Measurements from ENCODE around the gene CAPN10.

CAPN10 gene

DNA sequence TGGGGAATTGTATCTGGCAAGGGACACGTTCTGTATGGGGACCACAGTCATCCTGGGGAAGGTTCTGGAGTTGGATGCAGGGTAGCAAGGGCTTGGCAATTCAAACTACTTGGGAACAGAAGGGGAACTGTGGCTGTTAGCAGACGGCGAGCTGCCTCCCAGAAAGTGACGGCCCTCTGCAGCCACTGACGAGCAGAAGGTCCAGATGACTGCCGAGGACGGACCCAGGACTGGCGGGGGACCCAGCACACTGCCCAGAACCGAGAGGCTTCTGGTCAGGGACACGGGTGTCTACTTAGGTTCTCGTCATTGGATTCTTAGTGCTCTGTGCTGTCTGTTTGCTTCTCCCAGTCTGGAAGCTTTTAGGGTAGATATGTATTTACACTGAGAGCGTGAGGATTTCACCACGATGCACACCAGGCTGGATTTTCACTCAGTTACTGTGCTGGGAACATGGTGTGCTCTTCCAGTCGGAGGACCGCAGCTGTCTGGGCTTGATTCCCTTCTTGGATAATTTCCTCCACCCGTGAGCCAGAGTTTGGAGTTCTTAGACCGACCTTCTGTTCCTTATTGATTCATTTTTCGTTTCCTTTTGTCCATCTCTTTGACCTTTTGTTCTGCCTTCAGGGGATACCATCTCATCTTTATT lies 52.1 kb downstream of the CAPN10 start:
- H3K4me3 ChIP-seq (ENCODE audit: low read depth, low read length), result no peak overlapping the region
- TF ChIP-seq, protein P1, sequence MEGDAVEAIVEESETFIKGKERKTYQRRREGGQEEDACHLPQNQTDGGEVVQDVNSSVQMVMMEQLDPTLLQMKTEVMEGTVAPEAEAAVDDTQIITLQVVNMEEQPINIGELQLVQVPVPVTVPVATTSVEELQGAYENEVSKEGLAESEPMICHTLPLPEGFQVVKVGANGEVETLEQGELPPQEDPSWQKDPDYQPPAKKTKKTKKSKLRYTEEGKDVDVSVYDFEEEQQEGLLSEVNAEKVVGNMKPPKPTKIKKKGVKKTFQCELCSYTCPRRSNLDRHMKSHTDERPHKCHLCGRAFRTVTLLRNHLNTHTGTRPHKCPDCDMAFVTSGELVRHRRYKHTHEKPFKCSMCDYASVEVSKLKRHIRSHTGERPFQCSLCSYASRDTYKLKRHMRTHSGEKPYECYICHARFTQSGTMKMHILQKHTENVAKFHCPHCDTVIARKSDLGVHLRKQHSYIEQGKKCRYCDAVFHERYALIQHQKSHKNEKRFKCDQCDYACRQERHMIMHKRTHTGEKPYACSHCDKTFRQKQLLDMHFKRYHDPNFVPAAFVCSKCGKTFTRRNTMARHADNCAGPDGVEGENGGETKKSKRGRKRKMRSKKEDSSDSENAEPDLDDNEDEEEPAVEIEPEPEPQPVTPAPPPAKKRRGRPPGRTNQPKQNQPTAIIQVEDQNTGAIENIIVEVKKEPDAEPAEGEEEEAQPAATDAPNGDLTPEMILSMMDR (IDR thresholded peaks at IDR 0.05; ENCODE audit: low read depth, low read length), result no peak
- no peak for DNase-seq (ENCODE audit: low read depth, low spot score)

DNA sequence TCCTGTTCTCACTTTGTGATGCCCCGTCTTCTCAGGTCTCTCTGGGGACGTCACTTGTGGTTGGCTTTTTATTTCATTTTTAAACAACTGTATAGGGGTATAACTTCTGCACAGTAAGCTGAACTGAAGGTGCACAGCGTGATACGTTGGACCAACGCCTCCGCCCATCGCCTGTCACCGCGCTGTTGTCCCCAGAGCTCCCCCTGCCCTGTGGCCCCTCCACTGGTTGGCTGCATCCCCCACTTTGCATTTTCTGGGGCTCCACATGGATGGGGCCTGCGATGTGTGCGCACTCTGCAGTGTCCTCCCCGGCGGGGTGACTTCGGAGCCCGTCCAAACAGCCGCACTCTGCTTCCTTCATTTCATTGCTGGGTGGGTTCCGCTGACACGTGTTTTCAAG lies 53.0 kb downstream of the CAPN10 start:
- no peak overlapping the region for H3K4me3 ChIP-seq (ENCODE audit: low read depth, low read length)
- TF ChIP-seq, protein P1 (IDR thresholded peaks at IDR 0.05; ENCODE audit: low read depth, low read length), result no peak
- DNase-seq (ENCODE audit: low read depth, low spot score), result no peak
- in situ Hi-C loops (cut with HindIII; ENCODE audit: low sequenced_read_pairs), result no loop called here

More for the DNA sequence above, 52.1 kb downstream of the CAPN10 start:
- in situ Hi-C loops (cut with HindIII; ENCODE audit: low sequenced_read_pairs), result no loop called here

DNA sequence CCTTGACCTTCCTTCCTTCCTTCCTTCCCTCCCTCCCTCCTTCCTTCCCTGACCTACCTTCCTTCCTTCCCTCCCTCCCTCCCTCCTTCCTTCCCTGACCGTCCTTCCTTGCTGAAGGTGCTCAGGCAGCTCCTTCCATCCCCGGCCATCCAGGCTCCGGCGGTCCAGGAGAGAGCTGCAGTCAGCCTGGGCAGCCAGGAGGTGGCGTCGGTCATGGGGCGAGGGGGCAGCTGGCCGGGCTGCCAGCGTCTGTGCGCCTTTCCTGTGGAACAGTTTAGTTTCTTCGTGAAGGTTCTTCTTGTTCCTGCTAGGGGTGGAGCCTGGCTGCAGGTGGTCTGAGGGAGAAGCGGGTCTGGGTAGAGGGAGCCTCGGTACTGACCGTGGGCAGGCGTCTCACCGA lies 54.4 kb downstream of the CAPN10 start:
- TF ChIP-seq, protein P1 (IDR thresholded peaks at IDR 0.05; ENCODE audit: low read depth, low read length), result peak; percentile 35
- DNase-seq (ENCODE audit: low read depth, low spot score), result no peak
- in situ Hi-C loops (cut with HindIII; ENCODE audit: low sequenced_read_pairs), result no loop called here

DNA sequence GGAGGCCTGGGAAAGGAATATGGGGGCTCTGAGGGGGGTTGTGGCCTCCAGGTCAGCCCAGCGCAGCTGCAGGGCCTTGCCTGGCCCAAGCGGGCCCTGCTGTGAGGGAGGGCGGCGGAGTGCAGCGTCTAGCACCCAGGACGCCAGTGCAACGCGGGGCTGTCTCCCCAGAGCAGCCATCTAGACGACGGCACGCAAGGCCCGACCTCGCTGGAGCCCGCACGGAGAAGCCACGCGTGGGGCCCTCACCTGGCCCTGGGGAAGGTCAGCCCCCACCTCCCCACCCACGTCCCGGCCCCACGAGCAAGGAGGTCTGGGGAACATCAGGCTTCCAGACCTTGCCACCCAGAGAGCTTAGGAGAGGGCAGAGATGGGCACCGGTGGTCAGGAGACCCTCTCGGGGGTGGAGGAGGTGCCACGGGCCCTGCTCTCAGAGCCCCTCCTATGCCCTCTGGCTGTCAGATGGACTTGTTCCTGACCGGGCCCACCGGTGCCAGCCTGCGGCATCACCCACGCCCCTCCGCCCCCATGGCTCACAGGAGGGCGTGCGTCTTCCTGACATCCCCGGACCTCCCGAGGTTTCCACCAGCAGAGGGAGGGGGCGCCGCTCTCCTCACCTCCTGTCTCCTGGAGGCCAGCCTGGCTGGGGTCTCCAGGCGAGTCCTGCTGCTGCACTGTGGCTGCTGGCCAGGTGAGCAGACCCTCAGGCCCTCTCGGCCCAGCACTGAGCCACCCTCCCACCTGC lies 55.7 kb downstream of the CAPN10 start:
- TF ChIP-seq, protein P1 (IDR thresholded peaks at IDR 0.05; ENCODE audit: low read depth, low read length), result no peak
- DNase-seq (ENCODE audit: low read depth, low spot score), result no peak
- in situ Hi-C loops (cut with HindIII; ENCODE audit: low sequenced_read_pairs), result no loop called here
- no peak overlapping the region for H3K4me3 ChIP-seq (ENCODE audit: low read depth, low read length)

More for the DNA sequence above, 54.4 kb downstream of the CAPN10 start:
- H3K4me3 ChIP-seq (ENCODE audit: low read depth, low read length), result no peak overlapping the region

DNA sequence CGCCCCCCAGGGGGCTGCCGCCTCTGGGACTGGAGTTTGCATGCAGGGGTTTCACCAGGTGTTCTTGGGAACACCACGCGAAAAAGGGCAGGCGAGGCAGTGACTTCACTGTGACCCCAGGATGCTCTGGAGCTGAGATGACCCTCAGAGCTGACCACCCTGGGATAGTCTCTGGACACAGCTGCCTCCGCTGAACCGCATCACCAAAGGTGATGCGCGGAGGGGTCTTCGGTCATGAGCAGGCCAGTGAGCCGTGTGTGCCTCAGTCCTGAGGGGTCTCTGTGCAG lies 56.2 kb downstream of the CAPN10 start:
- TF ChIP-seq, protein P1 (IDR thresholded peaks at IDR 0.05; ENCODE audit: low read depth, low read length), result no peak
- DNase-seq (ENCODE audit: low read depth, low spot score), result no peak
- in situ Hi-C loops (cut with HindIII; ENCODE audit: low sequenced_read_pairs), result no loop called here
- no peak overlapping the region for H3K4me3 ChIP-seq (ENCODE audit: low read depth, low read length)

DNA sequence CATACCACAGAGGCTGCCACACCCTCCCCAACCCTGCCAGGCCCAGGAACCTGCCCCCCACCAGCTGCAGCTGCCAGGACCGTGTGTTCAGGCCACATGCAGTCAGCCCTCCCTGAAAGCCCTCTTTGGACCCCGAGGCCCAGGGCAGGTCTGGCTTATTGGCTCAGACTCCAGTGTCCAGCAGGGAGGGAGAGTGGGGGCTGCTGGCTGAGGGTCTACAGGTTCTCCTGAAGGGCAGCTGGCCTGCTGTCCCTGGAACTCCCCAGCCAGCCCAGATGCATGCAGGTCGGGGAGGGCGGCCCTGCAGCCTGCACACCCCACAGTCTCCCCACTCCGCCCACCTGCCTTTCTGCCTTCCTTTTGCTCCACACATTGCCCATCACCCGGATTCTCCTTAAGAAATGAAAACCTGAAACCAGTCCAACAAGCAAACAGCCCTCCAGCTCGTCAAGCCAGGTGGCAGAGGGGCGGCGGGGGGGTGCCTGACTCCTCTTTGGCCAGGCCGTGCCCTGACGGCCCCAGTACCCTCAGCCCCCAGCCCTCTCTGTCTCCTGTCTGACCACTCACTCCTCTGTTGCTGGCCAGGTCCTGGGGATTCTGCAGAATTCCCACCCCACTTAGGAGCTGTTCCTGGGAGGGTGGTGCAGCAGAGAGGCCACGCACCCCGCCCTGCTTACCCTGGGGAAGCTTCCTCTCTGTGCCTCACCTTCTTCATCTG lies 56.7 kb downstream of the CAPN10 start:
- in situ Hi-C loops (cut with HindIII; ENCODE audit: low sequenced_read_pairs), result no loop called here
- no peak overlapping the region for H3K4me3 ChIP-seq (ENCODE audit: low read depth, low read length)
- TF ChIP-seq, protein P1 (IDR thresholded peaks at IDR 0.05; ENCODE audit: low read depth, low read length), result no peak
- no peak for DNase-seq (ENCODE audit: low read depth, low spot score)

Measured in astrocyte of the spinal cord (primary cell).